Erythroblast (primary cell): Measurements from ENCODE around the gene PPP1R12B.

Experiments used
- DNase-seq, 2 experiments: peaks; one replicate each; lab custom pipeline; 2025; lab: John Stamatoyannopoulos, UW
- GATA1 ChIP-seq: IDR thresholded peaks from 2 replicates; pipeline ENCODE4 v1.6.1; 2011; ENCODE audit warnings: low read depth, mild to moderate bottlenecking, control low read depth, low read length, moderate library complexity
- POLR2A ChIP-seq: IDR thresholded peaks from 2 replicates; pipeline ENCODE4 v1.6.1; 2011; ENCODE audit warnings: mild to moderate bottlenecking, low read length

The PPP1R12B gene

GRCh38 chr1:202639500-202639899, 291.0 kb downstream of the PPP1R12B start:
- TF ChIP-seq POLR2A (no peak), GATA1 (no peak)
- DNase-seq: no peak

DNA sequence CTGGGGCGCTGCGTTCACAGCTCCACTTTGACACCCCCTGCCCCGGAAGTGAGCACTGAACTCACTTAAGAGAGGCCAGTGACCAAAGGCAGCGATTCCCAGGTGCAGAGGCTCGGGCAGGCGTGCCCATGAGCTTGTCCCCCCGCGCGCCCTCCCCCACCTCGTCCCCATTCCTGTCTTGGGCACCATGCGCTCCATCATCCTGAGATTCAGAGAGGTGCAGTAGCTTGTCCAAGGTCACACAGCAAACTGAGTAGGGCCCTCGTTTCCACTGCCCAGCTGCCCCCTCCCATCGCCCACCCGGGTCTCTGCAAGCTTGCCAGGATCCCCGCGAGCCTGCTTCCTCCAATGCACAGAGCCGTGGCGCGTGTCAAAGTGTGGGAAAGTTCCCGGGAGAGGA, 293.7 kb downstream of the PPP1R12B start:
- TF ChIP-seq GATA1 (no peak), POLR2A (no peak)

More for the DNA sequence above, 293.7 kb downstream of the PPP1R12B start:
- DNase-seq: no peak
